GM12864 (cell line): Measurements from ENCODE around the gene MYBPC3.

Experiments used
- DNase-seq: peaks from one replicate; pipeline ENCODE4 v3.0.0-alpha.2; 2011; ENCODE audit warnings: low read depth
- H3K4me3 ChIP-seq: 2 replicates; pipeline ENCODE4 v1.5.1; 2011; ENCODE audit warnings: mild to moderate bottlenecking, low read depth, low read length, control low read depth
- TF ChIP-seq, protein P1 (sequence below): IDR thresholded peaks from 2 replicates; pipeline ENCODE4 v1.5.1; 2011; ENCODE audit warnings: low read depth, mild to moderate bottlenecking, moderate library complexity, low read length, control low read depth, inconsistent platforms; ENCODE audit errors: missing control alignments

The MYBPC3 gene

DNA sequence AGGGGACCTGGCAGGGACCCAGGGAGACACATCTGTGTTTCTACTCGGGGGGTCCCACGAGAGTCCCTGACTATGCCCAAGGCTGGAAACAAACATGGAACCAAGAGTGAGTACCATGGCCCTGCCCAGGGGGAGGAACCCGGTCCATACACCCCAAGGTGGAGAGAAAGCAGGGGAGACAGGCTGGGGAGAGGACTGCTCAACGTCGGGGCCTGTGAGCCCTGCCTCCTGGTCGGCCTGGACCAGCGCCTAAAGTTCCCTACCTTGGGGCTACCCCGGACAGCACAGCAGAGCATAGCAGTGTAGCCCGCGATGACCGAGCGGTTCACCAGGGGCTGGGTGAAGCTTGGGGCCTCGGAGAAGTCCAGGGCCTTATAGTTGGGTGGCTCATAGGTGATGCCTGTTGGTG, 20.2 kb downstream of the MYBPC3 start:
- DNase-seq = no peak
- H3K4me3 ChIP-seq = no peak overlapping the region

DNA sequence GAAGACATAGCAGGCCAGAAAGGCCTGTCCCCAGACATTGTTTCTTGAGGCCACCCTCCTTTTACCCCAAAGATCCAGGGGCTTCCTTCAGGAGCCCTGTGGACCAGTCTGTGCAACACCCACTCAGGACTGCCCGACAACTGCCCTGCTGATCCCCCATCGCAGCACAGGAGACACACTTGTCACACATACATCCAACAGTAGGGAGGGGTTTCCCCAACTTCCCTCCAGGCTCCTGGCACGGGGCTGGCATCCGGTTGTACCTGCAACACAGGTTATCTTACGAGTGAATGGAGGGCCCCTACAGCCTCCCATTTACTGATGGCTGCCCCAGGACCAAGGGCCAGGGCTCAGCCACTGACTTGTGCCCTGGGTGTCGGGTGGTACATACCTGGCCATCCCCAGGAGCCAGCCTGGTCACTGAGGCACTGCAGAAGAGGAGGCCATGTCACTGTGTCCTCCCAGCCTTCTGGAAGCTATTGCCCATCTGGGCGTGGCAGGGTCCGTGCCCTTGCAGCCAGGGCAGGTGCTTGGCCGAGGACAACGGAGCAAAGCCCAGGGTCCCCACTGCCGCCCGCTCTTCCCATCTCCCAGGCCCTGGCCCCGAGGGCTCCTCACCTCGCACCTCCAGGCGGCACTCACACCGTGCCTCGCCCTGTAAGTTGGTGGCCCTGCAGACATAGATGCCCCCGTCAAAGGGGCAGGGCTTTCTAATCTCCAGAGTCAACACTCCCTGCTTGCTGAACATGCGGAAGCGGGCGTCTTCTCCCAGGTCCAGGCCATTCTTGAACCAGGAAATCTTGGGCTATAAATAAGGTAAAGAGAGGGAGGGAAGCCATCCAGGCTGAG, 20.8 kb downstream of the MYBPC3 start:
- DNase-seq = no peak
- TF ChIP-seq, protein P1, sequence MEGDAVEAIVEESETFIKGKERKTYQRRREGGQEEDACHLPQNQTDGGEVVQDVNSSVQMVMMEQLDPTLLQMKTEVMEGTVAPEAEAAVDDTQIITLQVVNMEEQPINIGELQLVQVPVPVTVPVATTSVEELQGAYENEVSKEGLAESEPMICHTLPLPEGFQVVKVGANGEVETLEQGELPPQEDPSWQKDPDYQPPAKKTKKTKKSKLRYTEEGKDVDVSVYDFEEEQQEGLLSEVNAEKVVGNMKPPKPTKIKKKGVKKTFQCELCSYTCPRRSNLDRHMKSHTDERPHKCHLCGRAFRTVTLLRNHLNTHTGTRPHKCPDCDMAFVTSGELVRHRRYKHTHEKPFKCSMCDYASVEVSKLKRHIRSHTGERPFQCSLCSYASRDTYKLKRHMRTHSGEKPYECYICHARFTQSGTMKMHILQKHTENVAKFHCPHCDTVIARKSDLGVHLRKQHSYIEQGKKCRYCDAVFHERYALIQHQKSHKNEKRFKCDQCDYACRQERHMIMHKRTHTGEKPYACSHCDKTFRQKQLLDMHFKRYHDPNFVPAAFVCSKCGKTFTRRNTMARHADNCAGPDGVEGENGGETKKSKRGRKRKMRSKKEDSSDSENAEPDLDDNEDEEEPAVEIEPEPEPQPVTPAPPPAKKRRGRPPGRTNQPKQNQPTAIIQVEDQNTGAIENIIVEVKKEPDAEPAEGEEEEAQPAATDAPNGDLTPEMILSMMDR = no peak
- H3K4me3 ChIP-seq = no peak overlapping the region

More for the DNA sequence above, 20.2 kb downstream of the MYBPC3 start:
- TF ChIP-seq, protein P1 = no peak

DNA sequence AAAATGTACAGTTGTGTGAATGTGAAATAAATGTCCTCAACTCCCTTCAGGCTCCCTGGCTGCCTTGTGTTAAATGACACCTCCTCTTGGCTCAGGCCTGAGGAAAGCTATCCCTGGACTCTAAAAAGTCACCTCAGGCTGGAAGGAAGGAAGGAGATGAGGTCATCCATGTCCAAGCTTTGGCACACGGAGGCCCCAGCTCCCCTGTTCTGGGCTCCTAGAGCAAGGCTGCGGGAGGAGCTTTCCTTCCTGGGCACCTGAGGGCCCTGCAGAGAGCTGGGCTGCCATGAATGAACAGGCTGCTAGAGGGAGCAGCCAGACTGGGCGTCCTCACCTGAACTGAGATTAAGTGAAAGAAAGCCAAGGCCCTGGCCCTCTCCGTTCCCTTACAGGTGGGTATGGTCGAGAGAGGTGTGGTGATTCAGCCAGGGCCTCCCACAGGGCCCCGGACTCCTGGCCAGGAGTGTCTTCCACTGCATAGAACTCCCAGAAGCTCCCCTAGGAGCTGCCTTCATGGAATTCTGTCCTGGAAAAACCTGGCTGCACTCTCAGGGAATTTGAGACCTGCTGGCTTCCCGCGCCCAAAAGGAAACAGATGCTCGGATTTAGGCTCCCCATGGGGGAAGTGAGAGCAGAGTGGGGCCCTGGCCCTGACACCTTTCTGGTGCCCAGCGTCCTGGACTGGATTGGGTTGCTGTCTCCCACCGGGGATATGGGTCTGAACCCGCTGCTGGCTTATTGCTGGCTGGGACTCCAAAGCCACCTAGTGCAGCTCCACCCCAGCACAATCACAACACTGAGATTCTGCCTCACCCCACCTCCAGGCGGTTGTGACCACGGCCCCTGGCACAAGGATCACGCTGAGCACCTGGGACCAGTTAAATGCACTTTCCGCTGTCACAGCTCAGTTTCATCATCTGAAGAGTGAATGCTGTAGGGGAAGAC, 22.2 kb downstream of the MYBPC3 start:
- no peak overlapping the region for H3K4me3 ChIP-seq
- TF ChIP-seq, protein P1 = no peak
- no peak for DNase-seq

DNA sequence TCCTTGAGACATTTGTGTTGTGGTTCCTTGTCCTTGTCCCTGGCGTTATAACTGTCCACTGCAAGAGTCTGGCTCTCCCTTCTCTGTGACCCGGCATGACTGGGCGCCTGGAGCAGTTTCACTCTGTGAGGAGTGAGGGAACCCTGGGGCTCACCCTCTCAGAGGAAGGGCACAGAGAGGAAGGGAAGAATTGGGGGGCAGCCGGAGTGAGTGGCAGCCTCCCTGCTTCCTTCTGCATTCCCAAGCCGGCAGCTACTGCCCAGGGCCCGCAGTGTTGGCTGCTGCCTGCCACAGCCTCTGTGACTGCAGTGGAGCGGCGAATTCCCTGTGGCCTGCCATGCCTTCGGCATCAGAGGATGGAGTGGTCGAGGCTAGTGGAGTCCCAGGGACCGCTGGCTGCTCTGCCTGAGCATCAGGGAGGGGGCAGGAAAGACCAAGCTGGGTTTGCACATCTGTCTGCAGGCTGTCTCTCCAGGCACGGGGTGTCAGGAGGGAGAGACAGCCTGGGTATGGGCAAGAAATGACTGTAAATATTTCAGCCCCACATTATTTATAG, 23.0 kb downstream of the MYBPC3 start:
- H3K4me3 ChIP-seq = no peak overlapping the region
- no peak for DNase-seq
- TF ChIP-seq, protein P1 = no peak

DNA sequence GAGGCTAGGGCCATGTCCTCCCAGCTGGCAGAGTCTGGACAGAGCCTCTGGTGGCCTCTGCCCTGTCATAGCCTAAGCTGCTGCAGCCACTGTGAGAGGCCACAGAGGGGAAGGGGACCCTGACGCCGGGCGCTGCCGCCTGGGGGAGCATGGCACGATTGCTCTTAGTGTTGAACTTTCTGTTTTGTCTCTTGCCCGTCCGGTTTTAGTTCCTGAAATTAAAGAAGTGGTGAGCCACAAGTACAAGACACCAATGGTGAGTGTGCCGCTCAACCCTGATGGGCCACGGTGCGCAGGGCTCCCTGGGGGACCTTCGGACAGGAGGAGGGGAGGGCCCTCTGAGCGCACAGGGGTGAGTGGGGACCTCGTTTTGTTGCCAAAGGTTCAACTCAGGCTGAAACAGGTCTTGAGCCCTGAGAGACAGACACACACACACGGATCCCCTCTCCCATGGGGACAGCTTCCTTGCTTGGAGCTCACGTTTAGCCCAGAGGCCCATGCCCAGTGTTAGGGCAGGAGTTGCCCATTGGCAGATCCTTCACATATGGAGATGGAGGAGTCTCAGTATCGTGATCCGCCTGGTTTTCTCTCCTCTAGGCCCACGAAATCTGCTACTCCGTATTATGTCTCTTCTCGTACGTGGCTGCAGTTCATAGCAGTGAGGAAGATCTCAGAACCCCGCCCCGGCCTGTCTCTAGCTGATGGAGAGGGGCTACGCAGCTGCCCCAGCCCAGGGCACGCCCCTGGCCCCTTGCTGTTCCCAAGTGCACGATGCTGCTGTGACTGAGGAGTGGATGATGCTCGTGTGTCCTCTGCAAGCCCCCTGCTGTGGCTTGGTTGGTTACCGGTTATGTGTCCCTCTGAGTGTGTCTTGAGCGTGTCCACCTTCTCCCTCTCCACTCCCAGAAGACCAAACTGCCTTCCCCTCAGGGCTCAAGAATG, 23.8 kb downstream of the MYBPC3 start:
- TF ChIP-seq, protein P1 = peak; percentile 24
- no peak overlapping the region for H3K4me3 ChIP-seq
- DNase-seq = peak; percentile 16

DNA sequence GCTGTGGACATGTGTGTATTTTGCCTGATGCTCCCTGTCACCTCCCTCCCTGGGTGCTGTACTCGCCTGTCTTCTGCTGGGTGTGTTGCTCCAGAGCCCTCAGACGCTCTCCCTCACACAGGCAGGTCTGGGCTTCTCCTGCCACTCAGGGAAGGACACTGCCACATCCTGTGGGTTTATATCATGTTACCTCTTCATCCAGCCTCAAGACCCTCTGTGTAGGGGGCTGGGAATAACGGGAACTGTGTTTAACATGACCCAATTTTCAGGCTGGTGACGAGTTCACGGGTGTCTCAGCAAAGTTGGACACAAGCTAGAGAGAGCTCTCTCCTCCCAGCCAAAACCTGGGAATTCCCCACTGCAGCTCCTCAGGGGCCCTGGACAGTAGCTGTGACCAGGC, 24.6 kb downstream of the MYBPC3 start:
- no peak overlapping the region for H3K4me3 ChIP-seq
- TF ChIP-seq, protein P1 = no peak
- DNase-seq = no peak
